ENCODE measurements around the gene CDH6. TPM values are rescaled to one million over a fixed set of nuclear protein-coding genes. Genes with fewer than 3 reads are reported as not detected.

The CDH6 gene
- total RNA-seq = not detected

GRCh38 chr5:31193591-31194467 lies at the start of gene CDH6:
TSS of gene CDH6 (plus strand) at chr5:31193686. CDS start at chr5:31267474, 73,788 bp downstream.
- H3K27me3 Mint-ChIP-seq = peaks cover 43% of the 10 kb centered on the region
- no peak within 1 kb of the TSS for H3K4me3 Mint-ChIP-seq
- H3K9me3 Mint-ChIP-seq = no peaks in the 10 kb centered on the region
- no peaks in the 10 kb centered on the region for H3K36me3 Mint-ChIP-seq (ENCODE audit: low read depth)
- no peak for ATAC-seq (replicated peaks)
- H3K27ac Mint-ChIP-seq = no peak within 1 kb of the TSS
- H3K4me1 Mint-ChIP-seq = no peaks in the 10 kb centered on the region

- no peak overlapping the region for H3K4me3 Mint-ChIP-seq
- H3K36me3 Mint-ChIP-seq (ENCODE audit: low read depth) = no peaks in the 10 kb centered on the region
- no peaks in the 10 kb centered on the region for H3K4me1 Mint-ChIP-seq
- H3K27ac Mint-ChIP-seq = no peak overlapping the region
- no peak for ATAC-seq (replicated peaks)
- no peaks in the 10 kb centered on the region for H3K27me3 Mint-ChIP-seq
- no peaks in the 10 kb centered on the region for H3K9me3 Mint-ChIP-seq
Observed at GRCh38 chr5:31144364-31144763, 49.1 kb upstream of the CDH6 start.

- Mint-ChIP-seq H3K27me3 (no peaks in the 10 kb centered on the region), H3K9me3 (no peaks in the 10 kb centered on the region), H3K27ac (no peak overlapping the region), H3K4me1 (no peaks in the 10 kb centered on the region), H3K4me3 (no peak overlapping the region), H3K36me3 (ENCODE audit: low read depth) (no peaks in the 10 kb centered on the region)
- ATAC-seq (replicated peaks) = no peak
Observed at GRCh38 chr5:31148959-31149475, 44.5 kb upstream of the CDH6 start.

GRCh38 chr5:31153521-31153920 lies 40.0 kb upstream of the CDH6 start:
- no peak for ATAC-seq (replicated peaks)

GRCh38 chr5:31156631-31157160 lies 36.8 kb upstream of the CDH6 start:
- ATAC-seq (replicated peaks) = no peak
- Mint-ChIP-seq H3K27me3 (peaks cover 3% of the 10 kb centered on the region), H3K9me3 (no peaks in the 10 kb centered on the region), H3K4me1 (no peaks in the 10 kb centered on the region), H3K36me3 (ENCODE audit: low read depth) (no peaks in the 10 kb centered on the region), H3K4me3 (no peak overlapping the region), H3K27ac (no peak overlapping the region)

More at GRCh38 chr5:31153521-31153920, 40.0 kb upstream of the CDH6 start:
- H3K36me3 Mint-ChIP-seq (ENCODE audit: low read depth) = no peaks in the 10 kb centered on the region
- H3K27ac Mint-ChIP-seq = no peak overlapping the region
- H3K27me3 Mint-ChIP-seq = no peaks in the 10 kb centered on the region
- no peaks in the 10 kb centered on the region for H3K4me1 Mint-ChIP-seq
- H3K9me3 Mint-ChIP-seq = no peaks in the 10 kb centered on the region
- no peak overlapping the region for H3K4me3 Mint-ChIP-seq

GRCh38 chr5:31157720-31158119 lies 35.8 kb upstream of the CDH6 start:
- no peak overlapping the region for H3K27ac Mint-ChIP-seq
- no peak for ATAC-seq (replicated peaks)
- no peaks in the 10 kb centered on the region for H3K36me3 Mint-ChIP-seq (ENCODE audit: low read depth)
- no peak overlapping the region for H3K4me3 Mint-ChIP-seq
- no peaks in the 10 kb centered on the region for H3K4me1 Mint-ChIP-seq
- H3K9me3 Mint-ChIP-seq = no peaks in the 10 kb centered on the region
- peaks cover 3% of the 10 kb centered on the region for H3K27me3 Mint-ChIP-seq

GRCh38 chr5:31158686-31159085 lies 34.8 kb upstream of the CDH6 start:
- Mint-ChIP-seq H3K27ac (no peak overlapping the region), H3K27me3 (peaks cover 3% of the 10 kb centered on the region), H3K4me3 (no peak overlapping the region), H3K4me1 (no peaks in the 10 kb centered on the region), H3K9me3 (no peaks in the 10 kb centered on the region), H3K36me3 (ENCODE audit: low read depth) (no peaks in the 10 kb centered on the region)
- ATAC-seq (replicated peaks) = no peak

GRCh38 chr5:31161781-31162181 lies 31.7 kb upstream of the CDH6 start:
- Mint-ChIP-seq H3K4me3 (no peak overlapping the region), H3K27ac (no peak overlapping the region), H3K4me1 (no peaks in the 10 kb centered on the region), H3K36me3 (ENCODE audit: low read depth) (no peaks in the 10 kb centered on the region), H3K27me3 (peaks cover 3% of the 10 kb centered on the region), H3K9me3 (no peaks in the 10 kb centered on the region)
- no peak for ATAC-seq (replicated peaks)

- no peak for ATAC-seq (replicated peaks)
- Mint-ChIP-seq H3K36me3 (ENCODE audit: low read depth) (no peaks in the 10 kb centered on the region), H3K27ac (no peak overlapping the region), H3K9me3 (no peaks in the 10 kb centered on the region), H3K4me1 (no peaks in the 10 kb centered on the region), H3K4me3 (no peak overlapping the region), H3K27me3 (no peaks in the 10 kb centered on the region)
Observed at GRCh38 chr5:31165729-31166128, 27.8 kb upstream of the CDH6 start.

GRCh38 chr5:31169379-31169778 lies 24.1 kb upstream of the CDH6 start:
- H3K9me3 Mint-ChIP-seq = no peaks in the 10 kb centered on the region
- no peak for ATAC-seq (replicated peaks)
- no peaks in the 10 kb centered on the region for H3K4me1 Mint-ChIP-seq
- H3K36me3 Mint-ChIP-seq (ENCODE audit: low read depth) = no peaks in the 10 kb centered on the region
- H3K4me3 Mint-ChIP-seq = no peak overlapping the region
- no peak overlapping the region for H3K27ac Mint-ChIP-seq
- H3K27me3 Mint-ChIP-seq = no peaks in the 10 kb centered on the region

- Mint-ChIP-seq H3K4me1 (no peaks in the 10 kb centered on the region), H3K9me3 (no peaks in the 10 kb centered on the region), H3K4me3 (no peak overlapping the region), H3K27me3 (no peaks in the 10 kb centered on the region), H3K36me3 (ENCODE audit: low read depth) (no peaks in the 10 kb centered on the region), H3K27ac (no peak overlapping the region)
- ATAC-seq (replicated peaks) = no peak
Observed at GRCh38 chr5:31172881-31173280, 20.6 kb upstream of the CDH6 start.

GRCh38 chr5:31173614-31174013 lies 19.9 kb upstream of the CDH6 start:
- Mint-ChIP-seq H3K4me1 (no peaks in the 10 kb centered on the region), H3K27ac (no peak overlapping the region), H3K27me3 (no peaks in the 10 kb centered on the region), H3K4me3 (no peak overlapping the region), H3K9me3 (no peaks in the 10 kb centered on the region), H3K36me3 (ENCODE audit: low read depth) (no peaks in the 10 kb centered on the region)
- no peak for ATAC-seq (replicated peaks)

- Mint-ChIP-seq H3K9me3 (no peaks in the 10 kb centered on the region), H3K4me1 (peaks cover under 1% of the 10 kb centered on the region), H3K4me3 (no peak overlapping the region), H3K27ac (no peak overlapping the region), H3K36me3 (ENCODE audit: low read depth) (no peaks in the 10 kb centered on the region), H3K27me3 (no peaks in the 10 kb centered on the region)
- ATAC-seq (replicated peaks) = no peak
Observed at GRCh38 chr5:31181376-31181987, 12.0 kb upstream of the CDH6 start.

- peaks cover 4% of the 10 kb centered on the region for H3K27me3 Mint-ChIP-seq
- H3K9me3 Mint-ChIP-seq = no peaks in the 10 kb centered on the region
- H3K4me1 Mint-ChIP-seq = peaks cover 4% of the 10 kb centered on the region
- no peak overlapping the region for H3K4me3 Mint-ChIP-seq
- no peak overlapping the region for H3K27ac Mint-ChIP-seq
- ATAC-seq (replicated peaks) = no peak
- H3K36me3 Mint-ChIP-seq (ENCODE audit: low read depth) = no peaks in the 10 kb centered on the region
Observed at GRCh38 chr5:31182136-31182535, 11.3 kb upstream of the CDH6 start.

GRCh38 chr5:31185951-31186350 lies 7.5 kb upstream of the CDH6 start:
- Mint-ChIP-seq H3K4me1 (peaks cover 4% of the 10 kb centered on the region), H3K4me3 (no peak overlapping the region), H3K36me3 (ENCODE audit: low read depth) (no peaks in the 10 kb centered on the region), H3K27me3 (peaks cover 5% of the 10 kb centered on the region), H3K9me3 (no peaks in the 10 kb centered on the region), H3K27ac (no peak overlapping the region)
- ATAC-seq (replicated peaks) = no peak
